Kidney epithelial cell (primary cell): Measurements from ENCODE around the gene FER1L5. TPM values are rescaled to one million over a fixed set of nuclear protein-coding genes. Genes with fewer than 3 reads are reported as not detected.
"Not testable (repeated sequence)": the region's sequence is repeated elsewhere in the genome, so short reads cannot be mapped to it uniquely, and the experiment has no call there.

Source experiments
- DNase-seq: peaks from one replicate; pipeline ENCODE4 v3.0.0-alpha.2; 2010; ENCODE audit warnings: low read depth
- H3K27me3 ChIP-seq: 2 replicates; pipeline ENCODE4 v1.6.0; 2011; ENCODE audit warnings: low read length; ENCODE audit not compliant: control insufficient read depth, insufficient read depth
- H3K36me3 ChIP-seq: 2 replicates; pipeline ENCODE4 v1.5.1; 2011; ENCODE audit warnings: low read length; ENCODE audit not compliant: control insufficient read depth, insufficient read depth
- H3K4me3 ChIP-seq: 2 replicates; pipeline ENCODE4 v1.5.1; 2011; ENCODE audit warnings: low read depth, mild to moderate bottlenecking, control low read depth, low read length
- total RNA-seq: library from RNA; depleted of rRNA; stranded (reverse); fragments of >200 nt; gene quantifications from 2 replicates; pipeline ENCODE4 v1.2.3, GENCODE V29; 2015
- TF ChIP-seq, protein P1 (sequence below): IDR thresholded peaks from 2 replicates; pipeline ENCODE4 v1.5.1; 2011; ENCODE audit warnings: mild to moderate bottlenecking, moderate library complexity, low read length, control low read depth, inconsistent platforms; ENCODE audit not compliant: insufficient read depth, poor library complexity, severe bottlenecking

The FER1L5 gene
- total RNA-seq, 1 donor from 2014 or later: not detected

DNA sequence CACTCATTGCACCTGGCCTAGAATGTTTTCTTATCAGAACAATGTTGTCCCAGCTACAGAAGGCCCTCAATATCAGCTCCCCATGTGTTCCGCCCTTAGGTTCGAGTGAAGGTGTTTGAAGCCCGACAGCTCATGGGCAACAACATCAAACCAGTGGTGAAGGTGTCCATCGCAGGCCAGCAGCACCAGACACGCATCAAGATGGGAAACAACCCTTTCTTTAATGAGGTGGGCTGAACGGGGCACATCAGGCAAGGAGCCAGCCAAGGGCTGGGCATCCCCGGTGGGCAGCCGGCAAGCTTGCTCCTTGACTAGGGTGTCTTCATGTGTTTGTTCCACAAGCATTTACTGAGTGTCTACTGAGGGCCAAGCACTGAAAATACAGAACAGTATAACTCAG, 9.2 kb downstream of the FER1L5 start:
- Histone ChIP-seq H3K27me3 (no peaks in the 10 kb centered on the region), H3K4me3 (no peak overlapping the region), H3K36me3 (no peaks in the 10 kb centered on the region)
- TF ChIP-seq, protein P1, sequence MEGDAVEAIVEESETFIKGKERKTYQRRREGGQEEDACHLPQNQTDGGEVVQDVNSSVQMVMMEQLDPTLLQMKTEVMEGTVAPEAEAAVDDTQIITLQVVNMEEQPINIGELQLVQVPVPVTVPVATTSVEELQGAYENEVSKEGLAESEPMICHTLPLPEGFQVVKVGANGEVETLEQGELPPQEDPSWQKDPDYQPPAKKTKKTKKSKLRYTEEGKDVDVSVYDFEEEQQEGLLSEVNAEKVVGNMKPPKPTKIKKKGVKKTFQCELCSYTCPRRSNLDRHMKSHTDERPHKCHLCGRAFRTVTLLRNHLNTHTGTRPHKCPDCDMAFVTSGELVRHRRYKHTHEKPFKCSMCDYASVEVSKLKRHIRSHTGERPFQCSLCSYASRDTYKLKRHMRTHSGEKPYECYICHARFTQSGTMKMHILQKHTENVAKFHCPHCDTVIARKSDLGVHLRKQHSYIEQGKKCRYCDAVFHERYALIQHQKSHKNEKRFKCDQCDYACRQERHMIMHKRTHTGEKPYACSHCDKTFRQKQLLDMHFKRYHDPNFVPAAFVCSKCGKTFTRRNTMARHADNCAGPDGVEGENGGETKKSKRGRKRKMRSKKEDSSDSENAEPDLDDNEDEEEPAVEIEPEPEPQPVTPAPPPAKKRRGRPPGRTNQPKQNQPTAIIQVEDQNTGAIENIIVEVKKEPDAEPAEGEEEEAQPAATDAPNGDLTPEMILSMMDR: no peak
- no peak for DNase-seq

DNA sequence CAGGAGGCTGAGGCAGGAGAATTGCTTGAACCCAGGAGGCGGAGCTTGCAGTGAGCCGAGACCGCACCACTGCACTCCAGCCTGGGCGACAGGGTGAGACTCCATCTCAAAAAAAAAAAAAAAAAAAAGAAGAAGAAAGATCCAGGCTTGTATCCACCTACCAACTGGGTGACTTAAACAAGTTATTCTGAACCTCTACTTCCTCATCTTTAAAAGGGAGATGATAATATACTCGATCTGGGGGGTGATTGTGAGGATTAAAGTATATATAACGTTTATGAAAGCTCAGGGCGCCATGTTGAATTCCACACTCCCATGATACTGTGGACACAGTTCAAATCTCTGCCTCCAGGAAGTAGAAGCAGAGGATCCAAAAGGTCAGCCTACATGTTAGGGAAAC, 12.2 kb downstream of the FER1L5 start:
- H3K4me3 ChIP-seq, H3K36me3 ChIP-seq, DNase-seq, H3K27me3 ChIP-seq: not testable (repeated sequence)

DNA sequence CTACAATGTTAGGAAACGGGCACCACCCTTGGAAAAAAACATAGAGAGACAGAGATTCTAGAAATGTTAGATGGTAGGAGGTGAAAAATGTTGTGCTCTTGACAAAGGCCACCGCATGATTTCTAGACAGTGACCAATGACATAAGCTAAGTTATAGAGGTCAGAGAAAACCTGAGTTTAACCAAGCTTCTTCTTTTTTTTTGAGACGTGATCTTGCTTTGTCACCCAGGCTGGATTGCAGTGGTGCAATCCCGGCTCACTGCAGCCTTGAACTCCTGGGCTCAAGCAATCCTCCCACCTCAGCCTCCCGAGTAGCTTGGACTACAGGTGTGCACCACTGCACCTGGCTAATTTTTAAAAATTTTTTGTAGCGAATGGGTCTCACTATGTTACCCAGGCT, 13.0 kb downstream of the FER1L5 start:
- Histone ChIP-seq H3K4me3 (no peak overlapping the region), H3K36me3 (no peaks in the 10 kb centered on the region), H3K27me3 (no peaks in the 10 kb centered on the region)
- TF ChIP-seq, protein P1: no peak
- DNase-seq: no peak

DNA sequence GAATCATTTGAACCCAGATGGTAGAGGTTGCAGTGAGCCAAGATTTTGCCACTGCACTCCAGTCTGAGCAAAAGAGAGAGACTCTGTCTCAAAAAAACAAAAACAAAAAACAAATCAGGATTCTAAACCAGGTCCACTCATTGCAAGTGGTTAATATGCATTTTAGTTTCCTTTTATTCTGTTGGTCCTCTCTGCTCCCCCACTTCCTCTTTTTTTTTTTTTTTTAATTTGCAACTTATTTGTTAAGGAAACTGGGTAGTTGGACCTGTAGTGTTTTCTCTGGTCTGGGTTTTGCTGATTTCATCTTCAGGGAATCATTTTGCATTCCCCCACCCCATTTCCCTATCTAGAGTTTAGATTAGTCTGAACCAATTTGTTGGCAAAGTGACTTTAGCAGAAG, 14.0 kb downstream of the FER1L5 start:
- TF ChIP-seq, protein P1: no peak
- no peaks in the 10 kb centered on the region for H3K27me3 ChIP-seq
- DNase-seq: no peak
- no peak overlapping the region for H3K4me3 ChIP-seq
- no peaks in the 10 kb centered on the region for H3K36me3 ChIP-seq

DNA sequence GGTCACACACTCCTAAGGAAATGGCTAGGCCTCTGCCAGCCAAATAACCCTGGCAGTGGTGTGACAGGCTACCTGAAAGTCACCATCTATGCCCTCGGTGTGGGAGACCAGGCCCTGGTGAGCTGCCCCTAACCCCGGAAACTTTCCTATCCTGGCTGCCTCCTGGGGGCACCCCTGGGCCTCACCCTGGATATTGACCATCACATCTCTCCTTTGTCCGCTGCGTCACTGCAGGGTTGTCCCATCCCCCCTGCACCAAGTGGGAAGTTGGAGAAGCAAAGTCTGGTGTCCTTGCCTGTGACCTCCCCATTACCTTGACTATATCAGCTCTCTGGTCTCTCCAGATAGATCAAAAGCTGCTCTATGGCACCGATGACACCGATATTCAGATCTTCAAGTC, 18.8 kb downstream of the FER1L5 start:
- TF ChIP-seq, protein P1: no peak
- DNase-seq: no peak
- Histone ChIP-seq H3K27me3 (no peaks in the 10 kb centered on the region), H3K36me3 (no peaks in the 10 kb centered on the region), H3K4me3 (no peak overlapping the region)

DNA sequence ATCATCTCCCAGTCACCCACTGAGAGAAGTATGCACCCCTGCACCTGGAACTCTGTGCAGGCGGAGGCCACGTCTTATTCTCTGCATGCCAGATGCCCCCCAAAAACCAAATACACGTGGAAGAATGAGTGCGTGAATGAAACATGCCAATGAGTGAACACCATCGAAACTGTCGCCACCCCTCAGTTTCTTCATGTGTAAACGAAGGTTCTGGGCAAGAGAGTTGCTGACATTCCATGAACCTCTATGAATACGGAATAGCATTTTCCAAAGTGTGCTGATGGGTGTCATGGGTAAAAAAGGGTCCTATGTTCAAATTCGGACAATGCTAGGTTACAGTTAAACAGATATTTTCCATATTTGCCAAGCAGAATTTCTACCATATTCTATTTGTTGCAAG, 19.8 kb downstream of the FER1L5 start:
- no peak overlapping the region for H3K4me3 ChIP-seq
- TF ChIP-seq, protein P1: no peak
- no peak for DNase-seq
- no peaks in the 10 kb centered on the region for H3K27me3 ChIP-seq
- H3K36me3 ChIP-seq: no peaks in the 10 kb centered on the region
